GM21576 (cell line): ENCODE results near the gene CYSTM1.

Experiments
- ATAC-seq: cut with Tn5 transposase; IDR thresholded peaks from one replicate; pipeline ENCODE4 v1.9.1; 2021; ENCODE audit warnings: mild to moderate bottlenecking, moderate library complexity; ENCODE audit not compliant: unreplicated experiment

CYSTM1 gene

DNA sequence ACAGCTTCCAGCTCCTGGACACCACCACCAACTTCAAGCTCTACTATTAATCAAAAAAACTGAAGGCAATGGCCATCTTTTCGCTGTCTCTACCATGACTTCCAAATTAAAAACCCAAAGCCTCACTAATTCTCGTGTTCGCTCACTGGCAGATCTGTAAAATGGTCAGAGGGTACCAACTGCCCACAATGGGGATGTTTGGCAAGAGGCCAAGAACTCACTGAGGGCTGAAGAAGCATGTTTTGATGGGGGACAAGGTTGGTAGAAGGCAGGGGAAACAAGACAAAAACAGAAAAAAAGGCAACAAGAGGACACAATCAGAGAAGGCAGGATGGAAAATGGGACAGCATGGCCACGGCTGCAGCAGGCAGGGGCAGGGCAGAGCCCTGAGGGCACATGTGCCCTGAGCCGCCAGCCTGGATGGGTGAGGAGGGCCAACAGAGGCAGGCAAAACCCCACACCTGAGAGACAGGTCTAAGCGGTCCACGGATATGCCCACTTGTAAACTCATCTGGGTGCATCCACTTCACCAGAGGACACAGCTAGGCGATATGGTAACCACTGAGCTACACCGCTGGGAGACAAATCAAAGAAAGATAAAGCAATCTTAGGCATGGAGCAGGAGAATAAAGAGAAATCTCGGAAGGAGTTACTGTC lies 77.6 kb downstream of the CYSTM1 start:
- ATAC-seq = no peak

DNA sequence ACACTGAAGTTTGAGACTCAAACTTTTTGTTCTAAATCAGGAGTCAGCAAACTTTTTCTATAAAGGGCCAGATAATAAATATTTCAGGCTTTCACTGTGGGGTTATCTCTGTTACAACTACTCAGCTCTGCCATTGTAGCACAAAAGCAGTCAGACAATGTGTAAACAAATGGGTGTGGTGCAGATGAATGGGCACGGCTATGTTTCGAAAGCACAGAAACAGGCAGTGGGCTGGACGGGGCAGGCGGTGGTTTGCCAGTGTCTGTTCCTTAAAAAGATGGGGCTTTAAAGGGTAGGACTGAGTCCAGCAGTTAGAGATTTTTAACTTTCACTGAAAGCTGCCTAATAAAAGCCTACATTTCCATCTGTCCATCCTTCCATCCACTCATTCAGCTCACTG lies 79.0 kb downstream of the CYSTM1 start:
- no peak for ATAC-seq

DNA sequence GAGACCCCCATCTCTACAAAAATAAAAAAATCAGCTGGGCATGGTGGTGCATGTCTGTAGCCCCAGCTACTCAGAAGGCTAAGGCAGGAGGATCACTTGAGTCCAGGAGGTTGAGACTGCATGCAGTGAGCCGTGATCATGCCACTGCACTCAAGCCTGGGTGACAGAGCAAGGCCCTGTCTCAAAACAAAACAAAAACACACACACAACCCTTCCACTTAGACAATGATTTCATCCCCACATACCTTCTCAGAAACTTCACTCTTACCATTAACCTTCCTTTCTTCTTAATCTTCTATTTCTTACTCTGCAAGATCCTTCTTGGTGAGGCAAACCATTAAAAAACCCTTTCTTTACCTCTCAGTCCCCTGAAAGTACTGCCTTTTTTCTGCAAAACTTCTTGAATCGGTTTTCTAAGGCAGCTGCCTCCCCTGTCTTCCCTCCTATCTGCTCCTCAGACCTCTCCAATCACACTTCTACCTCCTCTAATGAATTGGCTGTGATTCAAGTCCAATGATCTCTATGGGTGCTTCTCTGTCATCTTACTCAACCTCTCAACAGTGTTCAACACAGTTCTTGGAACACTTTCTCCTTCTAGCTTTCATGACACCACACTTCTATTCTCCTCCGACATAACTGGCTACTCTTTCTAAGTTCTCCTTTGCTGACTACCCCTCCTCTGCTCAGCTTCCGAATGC lies 80.6 kb downstream of the CYSTM1 start:
- ATAC-seq = no peak

DNA sequence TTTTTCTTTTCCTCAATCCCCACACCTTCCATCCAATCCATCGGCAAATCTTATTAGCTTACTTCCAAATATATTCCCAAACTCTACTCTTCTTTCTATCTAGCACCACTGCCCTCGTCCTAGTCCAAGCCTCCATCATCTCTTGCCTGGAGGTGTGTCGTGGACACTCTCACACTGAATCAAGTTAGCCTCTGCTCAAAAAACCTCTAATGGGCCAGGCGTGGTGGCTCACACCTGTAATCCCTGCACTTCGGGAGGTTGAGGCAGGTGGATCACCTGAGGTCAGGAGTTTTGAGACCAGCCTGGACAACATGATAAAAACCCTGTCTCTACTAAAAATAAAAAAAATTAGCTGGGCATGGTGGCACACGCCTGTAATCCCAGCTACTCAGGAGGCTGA lies 81.7 kb downstream of the CYSTM1 start:
- ATAC-seq = no peak

DNA sequence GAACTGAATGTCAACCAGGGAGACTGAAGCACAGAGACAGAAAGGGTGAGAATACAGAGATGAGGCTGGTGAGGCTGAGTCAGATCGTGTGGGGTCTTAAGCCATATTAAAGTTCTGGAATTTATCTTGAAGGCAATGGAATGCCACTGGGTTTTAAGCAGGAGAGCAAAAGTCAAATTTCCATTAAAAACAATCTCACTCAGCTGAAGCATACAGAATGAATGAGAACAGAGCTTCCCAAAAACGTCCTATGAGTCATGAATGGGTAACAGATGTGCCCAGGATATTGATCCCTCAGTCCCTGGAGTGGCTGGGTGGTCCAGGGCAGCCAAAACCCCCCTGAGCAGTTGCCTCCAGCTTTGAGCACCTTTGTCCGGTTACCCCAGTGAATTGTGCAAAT lies 83.0 kb downstream of the CYSTM1 start:
- ATAC-seq = no peak

DNA sequence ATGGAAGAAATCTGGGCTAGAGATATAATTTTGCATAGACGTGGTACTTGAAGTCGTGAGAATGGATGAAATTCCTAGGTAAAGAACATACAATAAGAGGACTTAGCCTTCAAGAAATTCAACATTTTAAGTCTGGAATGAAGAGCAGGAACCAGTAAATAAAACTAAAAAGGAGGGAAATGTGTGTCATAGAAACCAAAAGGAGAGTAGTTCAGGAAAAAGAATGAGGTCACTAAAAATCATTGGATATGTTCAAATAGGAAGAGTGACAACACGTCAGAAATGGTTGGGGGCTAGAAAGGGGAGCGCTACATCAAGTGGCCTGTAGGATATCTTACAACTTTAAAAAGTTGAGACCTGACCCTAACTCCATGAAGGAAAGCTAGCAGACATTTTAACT lies 83.9 kb downstream of the CYSTM1 start:
- ATAC-seq = no peak

DNA sequence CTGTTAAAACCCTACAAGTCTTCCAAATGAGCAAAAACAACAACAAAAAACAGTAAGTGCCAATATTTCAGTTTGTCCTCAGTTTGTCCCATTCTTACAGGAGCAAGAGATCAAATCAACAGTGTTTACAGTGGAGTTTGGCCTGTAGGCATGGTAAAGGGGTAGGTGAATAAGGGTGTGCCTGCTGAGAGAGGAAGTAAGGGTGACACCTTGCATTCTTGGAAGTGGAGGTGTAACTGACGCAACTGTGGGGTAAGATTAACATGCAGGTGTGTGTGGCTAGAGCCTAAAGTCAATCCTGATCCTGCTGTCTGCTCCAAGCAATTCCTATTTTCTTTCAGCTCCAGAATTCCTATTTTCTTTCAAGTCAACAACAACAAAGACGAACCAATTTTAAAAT lies 84.5 kb downstream of the CYSTM1 start:
- ATAC-seq = no peak

DNA sequence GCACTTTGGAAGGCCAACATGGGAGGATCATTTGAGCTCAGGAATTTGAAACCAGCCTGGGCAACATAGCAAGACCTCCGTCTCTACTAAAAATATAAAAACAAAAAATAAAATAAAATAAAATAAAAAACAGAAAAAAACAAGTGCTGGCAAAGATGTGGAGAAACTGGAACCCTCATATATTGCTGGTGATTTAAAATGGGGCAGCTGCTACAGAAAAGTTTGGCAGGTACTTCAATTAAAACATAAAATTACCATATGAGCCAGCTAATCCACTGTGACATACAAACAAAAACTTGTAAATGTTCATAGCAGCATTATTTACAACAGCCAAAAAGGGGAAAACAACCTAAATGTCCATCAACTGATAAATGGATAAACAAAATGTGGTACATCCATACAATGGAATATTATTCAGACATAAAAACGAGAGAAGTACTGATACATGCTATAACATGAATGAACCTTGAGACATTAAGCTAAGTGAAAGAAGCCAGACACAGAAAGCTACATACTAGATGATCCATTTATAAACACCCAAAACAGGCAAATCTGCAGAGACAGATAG lies 85.2 kb downstream of the CYSTM1 start:
- no peak for ATAC-seq

DNA sequence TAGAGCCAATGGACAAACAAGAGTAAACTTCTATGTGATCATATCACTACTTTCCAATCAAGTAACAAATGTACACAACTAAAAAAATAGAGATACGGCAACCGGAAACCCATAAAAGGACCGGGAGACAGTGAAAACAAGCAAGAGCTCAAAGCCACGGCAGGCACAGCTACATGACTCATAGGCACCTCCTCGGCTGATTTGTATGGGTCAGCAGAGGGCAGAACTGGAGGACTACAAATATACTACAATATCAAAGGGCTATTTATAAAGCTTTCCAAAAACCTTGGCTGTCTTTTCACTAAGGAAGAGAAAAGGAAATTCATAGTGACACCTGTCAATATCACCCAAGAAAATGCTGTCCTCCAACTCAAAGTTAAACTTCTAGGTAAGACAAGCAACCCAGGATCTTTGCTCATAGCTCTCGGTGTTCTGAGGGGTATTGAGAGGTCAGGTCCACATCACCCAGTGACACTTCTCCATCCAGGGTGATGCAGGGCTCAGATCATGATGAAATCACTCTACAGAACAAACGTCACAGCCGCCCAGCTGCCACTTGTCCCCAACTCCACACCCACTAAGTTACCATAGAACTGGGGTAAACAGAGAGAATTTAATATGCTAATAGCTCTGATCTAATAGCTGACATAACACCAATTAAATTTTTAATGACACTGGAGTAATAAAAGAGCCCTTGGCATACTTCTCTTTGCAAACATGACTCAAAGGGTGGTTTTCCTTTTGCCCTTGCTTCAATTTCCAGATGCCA lies 86.6 kb downstream of the CYSTM1 start:
- no peak for ATAC-seq

DNA sequence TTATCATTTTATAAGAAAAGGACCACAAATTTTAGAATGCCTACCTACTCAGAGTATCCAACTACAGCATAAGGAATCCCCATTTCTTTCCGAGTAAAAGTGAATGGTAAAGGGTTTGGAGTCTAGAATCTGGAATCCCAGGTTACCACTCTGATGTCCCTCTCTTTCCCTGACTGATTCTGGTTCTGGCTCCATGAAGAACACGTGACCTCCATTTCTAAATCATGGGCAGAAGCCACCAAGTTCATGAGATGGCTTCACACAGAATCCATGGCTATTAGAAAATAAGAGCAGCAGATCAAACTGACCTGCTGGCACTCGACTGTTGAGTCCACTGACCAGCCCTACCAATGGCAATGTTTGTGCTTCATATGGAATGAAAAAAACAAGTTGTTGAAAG lies 87.2 kb downstream of the CYSTM1 start:
- ATAC-seq = no peak

DNA sequence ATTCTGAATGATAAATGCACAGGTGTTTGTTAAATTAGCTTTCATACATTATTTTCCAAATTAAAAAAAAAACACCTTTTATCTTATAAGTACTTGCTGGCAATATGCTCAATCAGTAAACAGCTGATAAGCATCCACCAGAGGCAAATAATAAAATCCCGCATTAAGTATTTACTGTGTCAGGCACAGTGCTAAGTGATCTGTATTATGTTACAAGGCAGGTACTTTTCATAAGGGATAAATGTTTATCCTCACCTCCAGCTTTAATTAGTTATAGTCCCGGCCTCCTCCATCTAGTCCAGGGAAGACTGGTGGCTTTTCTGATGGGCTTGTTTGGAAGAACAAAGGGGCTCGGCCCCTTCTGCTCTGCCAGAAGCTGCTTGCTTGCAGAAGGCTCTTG lies 87.9 kb downstream of the CYSTM1 start:
- no peak for ATAC-seq

DNA sequence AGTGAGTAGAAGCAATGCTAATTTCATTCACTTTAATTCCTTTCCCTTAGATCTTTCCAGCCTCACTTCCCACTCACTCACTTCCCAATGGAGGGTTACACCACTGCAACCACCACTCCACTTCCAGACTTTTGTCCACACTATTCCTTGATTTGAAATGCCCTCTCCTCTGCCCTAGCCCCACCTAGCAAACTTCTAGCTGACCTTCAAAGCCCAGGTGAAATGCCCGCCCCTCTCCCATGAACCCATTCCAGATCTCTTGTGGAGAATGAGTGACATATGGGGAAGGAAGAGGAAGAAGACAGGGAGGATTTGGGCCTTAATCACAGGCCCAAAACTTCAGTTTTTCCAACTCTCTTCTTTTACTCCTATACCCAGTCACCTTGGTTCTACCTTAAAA lies 90.9 kb downstream of the CYSTM1 start:
- no peak for ATAC-seq

DNA sequence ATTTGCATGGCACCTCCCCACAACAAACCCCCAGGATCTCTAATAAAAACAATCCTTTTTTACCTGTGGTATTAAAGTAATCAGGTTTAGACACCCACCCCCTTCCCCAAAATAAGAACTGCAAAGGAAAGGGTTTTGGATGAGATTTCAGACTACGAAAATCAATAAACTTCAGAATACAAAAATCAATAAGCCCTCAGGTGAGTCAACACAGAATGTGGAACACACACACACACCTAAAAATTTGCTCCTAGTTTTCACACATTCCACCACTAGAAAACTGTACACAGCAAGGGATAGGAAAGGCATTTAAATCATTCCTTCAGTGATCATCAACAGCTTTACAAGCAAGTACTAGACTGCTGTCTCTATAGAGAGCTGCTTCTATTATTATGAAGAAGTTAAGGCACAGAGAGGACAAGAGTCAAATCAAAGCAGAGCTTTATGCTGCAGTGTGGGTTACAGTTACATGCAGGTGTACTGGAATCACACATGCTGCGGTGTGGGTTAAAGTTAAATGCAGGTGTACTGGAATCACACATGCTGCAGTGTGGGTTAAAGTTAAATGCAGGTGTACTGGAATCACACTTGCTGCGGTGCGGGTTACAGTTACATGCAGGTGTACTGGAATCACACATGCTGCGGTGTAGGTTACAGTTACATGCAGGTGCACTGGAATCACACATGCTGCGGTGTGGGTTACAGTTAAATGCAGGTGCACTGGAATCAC lies 91.6 kb downstream of the CYSTM1 start:
- no peak for ATAC-seq

DNA sequence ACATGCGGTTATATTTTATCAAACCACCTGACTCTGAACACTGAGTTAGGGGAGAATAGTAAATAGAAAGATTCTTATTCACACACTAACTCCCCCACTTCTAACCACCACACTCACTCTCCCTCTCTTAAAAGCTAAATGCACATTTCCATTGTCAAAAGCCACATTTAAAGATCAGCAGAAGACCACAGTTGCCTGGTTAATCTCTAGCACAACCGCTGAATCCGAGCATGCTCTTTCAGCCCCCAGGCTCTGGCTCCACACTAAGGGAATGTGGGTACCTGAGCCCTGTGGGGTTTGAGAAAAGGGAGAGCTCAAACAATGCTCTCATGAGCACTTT lies 92.2 kb downstream of the CYSTM1 start:
- ATAC-seq = no peak

DNA sequence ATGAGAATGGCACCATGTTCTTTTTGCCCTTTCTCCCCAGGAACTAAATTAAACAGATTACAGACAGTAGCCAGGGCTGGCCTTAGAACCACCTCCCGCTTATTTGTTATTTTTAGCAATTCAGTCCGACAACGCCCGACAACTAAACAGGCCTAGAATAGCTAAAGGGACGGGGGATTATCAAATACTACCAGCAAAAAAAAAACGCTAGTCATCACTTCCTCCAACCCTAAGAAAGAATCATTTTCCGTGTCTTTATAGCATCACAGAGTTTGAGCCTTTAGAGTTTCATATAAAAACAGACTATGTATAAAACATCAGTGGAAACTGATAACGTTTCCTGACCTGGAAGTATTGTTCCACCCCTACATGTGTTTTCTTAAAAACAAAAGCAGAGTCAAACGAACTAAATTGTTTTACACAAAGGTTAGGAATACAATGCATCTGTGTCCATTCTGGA lies 92.6 kb downstream of the CYSTM1 start:
- ATAC-seq = no peak

DNA sequence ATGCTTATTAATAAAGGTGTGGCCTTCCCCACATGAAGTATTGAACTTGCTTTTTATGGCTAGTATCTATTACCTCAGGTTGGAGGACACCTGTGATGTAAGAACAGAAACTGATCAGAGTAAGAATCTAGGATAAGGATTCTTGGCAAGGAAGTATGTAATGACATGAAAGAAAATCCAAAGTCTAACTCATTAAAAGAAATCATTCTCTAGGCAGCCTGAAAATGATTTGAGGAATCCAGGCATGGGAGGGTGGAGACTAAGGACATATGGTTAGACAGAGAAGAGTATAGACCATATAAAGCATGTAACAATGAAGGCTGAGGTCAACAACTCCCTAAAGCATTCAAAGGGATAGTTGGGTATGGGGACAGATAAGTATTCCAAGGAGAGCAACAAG lies 95.0 kb downstream of the CYSTM1 start:
- ATAC-seq = no peak

DNA sequence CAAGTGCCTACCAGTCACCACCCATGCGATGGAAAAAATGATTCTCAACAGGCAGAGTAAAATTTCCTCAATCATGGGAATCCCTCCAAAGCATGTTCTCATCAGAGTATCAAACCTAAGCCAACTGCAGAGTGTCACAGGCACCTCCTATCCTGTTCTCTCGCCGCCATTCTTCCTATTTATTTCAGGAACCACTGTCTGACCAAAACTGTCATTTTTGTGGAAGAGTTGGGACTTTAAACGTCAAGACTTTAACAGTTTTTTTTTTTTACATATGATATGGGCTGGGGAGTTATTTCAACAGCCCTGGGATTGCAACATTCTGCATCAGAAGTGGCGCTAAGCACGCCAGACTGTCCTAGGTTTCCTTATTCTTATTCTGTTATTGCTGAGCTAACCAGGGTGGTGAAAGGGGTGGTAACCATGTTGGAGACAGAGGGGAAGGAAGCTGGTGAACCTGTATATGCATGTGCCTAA lies 98.5 kb downstream of the CYSTM1 start:
- ATAC-seq = no peak

DNA sequence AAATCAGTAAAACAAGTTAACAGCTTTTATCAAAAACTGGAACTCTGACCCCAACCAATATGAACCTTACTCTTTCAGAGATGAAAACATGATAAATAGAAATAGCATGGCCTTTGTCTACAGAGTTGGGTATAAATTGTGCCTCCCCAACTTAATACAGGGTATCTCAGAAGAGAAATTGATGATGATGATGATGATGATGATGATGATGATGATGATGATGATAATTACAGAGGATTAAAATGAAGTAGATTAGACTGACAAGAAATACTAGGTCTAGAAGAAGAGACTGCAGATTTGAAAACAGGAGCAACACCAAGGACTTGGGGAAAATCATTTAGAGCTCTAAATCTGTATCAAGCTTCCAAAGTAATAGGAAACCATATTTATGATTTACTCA lies 100.8 kb downstream of the CYSTM1 start:
- ATAC-seq = no peak

DNA sequence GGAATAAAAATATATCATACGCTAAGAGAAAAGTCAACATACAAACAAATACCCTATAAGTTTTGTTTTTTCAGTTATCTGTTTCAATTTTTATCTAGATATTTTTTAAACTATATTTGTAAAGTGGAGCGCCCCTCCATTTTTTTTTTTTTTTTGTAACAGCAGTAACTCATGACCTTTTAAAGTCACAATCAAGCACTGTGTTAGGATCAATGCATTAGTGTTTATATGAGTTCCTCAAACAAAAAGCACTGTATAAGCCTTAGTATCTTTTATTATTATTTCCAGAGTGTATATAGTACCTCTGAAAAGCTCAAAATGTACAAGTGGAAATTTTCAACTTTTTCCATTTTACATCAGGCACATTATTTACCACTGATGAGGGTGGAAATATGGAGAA lies 107.3 kb downstream of the CYSTM1 start:
- no peak for ATAC-seq

DNA sequence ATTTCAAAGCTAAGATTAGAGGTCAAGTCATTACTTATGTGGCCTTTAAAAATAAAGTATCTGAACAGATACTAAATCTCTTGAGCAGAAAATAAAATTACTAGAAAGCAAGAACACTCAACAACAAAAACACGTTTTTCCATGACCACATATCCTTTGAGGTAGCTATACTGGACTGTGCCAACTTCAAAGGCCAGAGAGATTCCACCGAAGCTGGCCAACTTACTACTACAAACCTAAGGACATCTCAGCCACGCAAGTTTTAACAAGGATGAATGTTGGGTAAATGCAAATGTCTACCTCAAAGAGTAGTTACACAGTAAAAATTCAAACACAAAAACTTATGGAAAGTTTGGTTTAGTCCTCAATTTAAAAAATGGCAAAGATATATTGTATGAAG lies 109.0 kb downstream of the CYSTM1 start:
- no peak for ATAC-seq

DNA sequence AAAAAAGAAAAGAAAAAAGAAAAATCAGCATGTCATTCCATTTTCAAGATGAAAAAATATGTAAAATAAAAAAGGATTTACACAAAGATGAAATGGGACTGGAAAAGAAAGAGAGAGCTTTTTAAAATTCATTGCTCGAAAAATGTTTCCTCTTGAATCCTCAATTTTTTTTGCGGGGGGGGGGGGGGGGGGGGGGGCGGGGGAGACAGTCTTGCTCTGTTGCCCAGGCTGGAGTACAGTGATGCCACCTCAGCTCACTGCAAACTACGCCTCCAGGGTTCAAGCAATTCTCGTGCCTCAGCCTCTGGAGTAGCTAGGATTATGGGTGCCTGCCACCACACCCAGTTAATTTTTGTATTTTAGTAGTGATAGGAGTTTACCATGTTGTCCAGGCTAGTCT lies 111.4 kb downstream of the CYSTM1 start:
- no peak for ATAC-seq
